Testis (tissue), 2 donors: ENCODE results near the gene COL7A1.

Experiments
- CTCF ChIP-seq, 3 experiments: fragments of 450-650 bp in 2 of 3; fragments of 200-600 bp in 1 of 3; sonication (generic) in 1 of 3; IDR thresholded peaks; one replicate each; pipeline ENCODE4 v1.5.1; 2016 to 2019; ENCODE audit warnings: antibody characterized with exemption in 3 of 3, mild to moderate bottlenecking in 2 of 3, moderate library complexity in 1 of 3
- POLR2A ChIP-seq: fragments of 450-650 bp; IDR thresholded peaks from one replicate; pipeline ENCODE4 v1.6.1; 2017; ENCODE audit warnings: antibody characterized with exemption, mild to moderate bottlenecking, moderate library complexity

DNA sequence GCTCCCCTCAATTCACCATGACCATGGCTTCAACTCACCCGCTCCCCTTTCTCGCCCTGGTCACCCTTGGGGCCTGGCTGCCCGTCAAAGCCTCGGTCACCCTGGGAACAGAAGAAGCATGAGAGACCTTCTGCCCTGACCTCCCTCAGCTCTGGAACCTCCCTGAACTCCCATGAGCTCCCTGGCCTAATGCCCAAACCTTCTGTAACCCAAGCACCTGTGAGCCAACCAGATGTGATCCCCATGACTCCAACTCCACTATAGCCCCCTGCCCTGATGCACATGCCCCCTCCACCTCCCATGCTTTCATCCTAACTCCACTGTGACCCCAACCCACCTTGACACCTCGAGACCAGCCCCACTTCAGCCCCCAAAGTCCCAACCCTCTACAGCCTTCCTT lies 28.0 kb downstream of the COL7A1 start:
- TF ChIP-seq CTCF (IDR thresholded peaks at IDR 0.05) (no peak), POLR2A (no peak)
